ENCODE measurements around the gene DRD3. TPM values are rescaled to one million over a fixed set of nuclear protein-coding genes. Genes with fewer than 3 reads are reported as not detected.

DRD3 gene
- total and polyA plus RNA-seq, 2 donors from 2014 or later, result not detected

- DNase-seq, result peak in 2 of 5 donors; percentile 24 to 36
- no peak for FAIRE-seq
- H3K4me1 ChIP-seq (ENCODE audit: control insufficient read depth in 2 of 3, insufficient read depth in 2 of 3, low read depth in 1 of 3, low read length in 3 of 3), result peaks cover 0 to 7% (median 0%) of the 10 kb centered on the region in 3 donors
- intact Hi-C loops (cut with DNase I), result no loop called here
- H3K36me3 ChIP-seq (ENCODE audit: control insufficient read depth in 2 of 3, insufficient read depth in 3 of 3, low read length in 3 of 3), result no peaks in the 10 kb centered on the region
- no peak overlapping the region for H3K27ac ChIP-seq (ENCODE audit: low read depth in 2 of 2, low read length in 2 of 2)
- no peak for TF ChIP-seq CTCF (IDR thresholded peaks at IDR 0.05; ENCODE audit: borderline replicate concordance, extremely low read depth, insufficient read depth)
- peak overlapping the region in 1 of 3 donors; percentile 35 for H3K9ac ChIP-seq (ENCODE audit: low read length in 3 of 3)
- no peaks in the 10 kb centered on the region for H3K9me3 ChIP-seq (ENCODE audit: control insufficient read depth in 2 of 3, insufficient read depth in 1 of 3, low read length in 3 of 3)
- H3K27me3 ChIP-seq (ENCODE audit: control insufficient read depth, insufficient read depth, low read length), result no peaks in the 10 kb centered on the region
- peak overlapping the region in 2 of 3 donors; percentile 4 to 35 for H3K4me3 ChIP-seq (ENCODE audit: low read length in 3 of 3)
These were observed 34.4 kb upstream of the DRD3 start for GRCh38 chr3:114213292-114213626.

GRCh38 chr3:114212646-114213045, 33.8 kb upstream of the DRD3 start:
- Histone ChIP-seq H3K9ac (ENCODE audit: low read length in 3 of 3) (no peak overlapping the region), H3K4me1 (ENCODE audit: control insufficient read depth in 2 of 3, insufficient read depth in 2 of 3, low read depth in 1 of 3, low read length in 3 of 3) (peaks cover 0 to 7% (median 0%) of the 10 kb centered on the region in 3 donors), H3K27me3 (ENCODE audit: control insufficient read depth, insufficient read depth, low read length) (no peaks in the 10 kb centered on the region), H3K36me3 (ENCODE audit: control insufficient read depth in 2 of 3, insufficient read depth in 3 of 3, low read length in 3 of 3) (no peaks in the 10 kb centered on the region), H3K27ac (ENCODE audit: low read depth in 2 of 2, low read length in 2 of 2) (no peak overlapping the region), H3K9me3 (ENCODE audit: control insufficient read depth in 2 of 3, insufficient read depth in 1 of 3, low read length in 3 of 3) (no peaks in the 10 kb centered on the region), H3K4me3 (ENCODE audit: low read length in 3 of 3) (no peak overlapping the region)
- intact Hi-C loops (cut with DNase I), result no loop called here
- no peak for FAIRE-seq
- no peak for TF ChIP-seq CTCF (IDR thresholded peaks at IDR 0.05; ENCODE audit: borderline replicate concordance, extremely low read depth, insufficient read depth)
- DNase-seq, result no peak

GRCh38 chr3:114207768-114208167, 28.9 kb upstream of the DRD3 start:
- H3K36me3 ChIP-seq (ENCODE audit: control insufficient read depth in 2 of 3, insufficient read depth in 3 of 3, low read length in 3 of 3), result no peaks in the 10 kb centered on the region
- H3K4me3 ChIP-seq (ENCODE audit: low read length in 3 of 3), result no peak overlapping the region
- no peak overlapping the region for H3K27ac ChIP-seq (ENCODE audit: low read depth in 2 of 2, low read length in 2 of 2)
- FAIRE-seq (no peak), DNase-seq (no peak)
- intact Hi-C loops (cut with DNase I), result no loop called here
- no peaks in the 10 kb centered on the region for H3K4me1 ChIP-seq (ENCODE audit: control insufficient read depth in 2 of 3, insufficient read depth in 2 of 3, low read depth in 1 of 3, low read length in 3 of 3)
- H3K27me3 ChIP-seq (ENCODE audit: control insufficient read depth, insufficient read depth, low read length), result no peaks in the 10 kb centered on the region
- no peak for TF ChIP-seq CTCF (IDR thresholded peaks at IDR 0.05; ENCODE audit: borderline replicate concordance, extremely low read depth, insufficient read depth)
- H3K9ac ChIP-seq (ENCODE audit: low read length in 3 of 3), result no peak overlapping the region
- H3K9me3 ChIP-seq (ENCODE audit: control insufficient read depth in 2 of 3, insufficient read depth in 1 of 3, low read length in 3 of 3), result no peaks in the 10 kb centered on the region

- no peak for TF ChIP-seq CTCF (IDR thresholded peaks at IDR 0.05; ENCODE audit: borderline replicate concordance, extremely low read depth, insufficient read depth)
- H3K9ac ChIP-seq (ENCODE audit: low read length in 3 of 3), result no peak overlapping the region
- H3K4me3 ChIP-seq (ENCODE audit: low read length in 3 of 3), result no peak overlapping the region
- FAIRE-seq, result no peak
- intact Hi-C loops (cut with DNase I), result no loop called here
- DNase-seq, result no peak
- no peaks in the 10 kb centered on the region for H3K36me3 ChIP-seq (ENCODE audit: control insufficient read depth in 2 of 3, insufficient read depth in 3 of 3, low read length in 3 of 3)
- no peaks in the 10 kb centered on the region for H3K27me3 ChIP-seq (ENCODE audit: control insufficient read depth, insufficient read depth, low read length)
- H3K4me1 ChIP-seq (ENCODE audit: control insufficient read depth in 2 of 3, insufficient read depth in 2 of 3, low read depth in 1 of 3, low read length in 3 of 3), result no peaks in the 10 kb centered on the region
- H3K27ac ChIP-seq (ENCODE audit: low read depth in 2 of 2, low read length in 2 of 2), result no peak overlapping the region
- H3K9me3 ChIP-seq (ENCODE audit: control insufficient read depth in 2 of 3, insufficient read depth in 1 of 3, low read length in 3 of 3), result no peaks in the 10 kb centered on the region
These were observed 27.5 kb upstream of the DRD3 start for GRCh38 chr3:114206342-114206741.
